IMR-90 (cell line): ENCODE results near the gene PRAF2. TPM values are rescaled to one million over a fixed set of nuclear protein-coding genes. Genes with fewer than 3 reads are reported as not detected.

Experiments
- ATAC-seq: fragments of 200-7000 bp; cut with Tn5 transposase; 2 replicates; pipeline ENCODE4 v1.9.1; 2020; ENCODE audit warnings: low read depth, mild to moderate bottlenecking, moderate library complexity
- BruUV-seq: library from RNA; stranded (reverse); fragments of 400-500 nt; replicated peaks from 2 replicates; lab custom pipeline; 2021; lab: Mats Ljungman, UMichigan
- CTCF ChIA-PET: fragments of 300-600 bp; formaldehyde crosslinking; extraction: SDS; loops from one replicate; lab custom pipeline; 2021; ENCODE audit warnings: antibody characterized with exemption; lab: Yijun Ruan, JAX
- POLR2A ChIA-PET: fragments of 300-600 bp; sonication (Branson Sonifier 250); formaldehyde crosslinking; loops from one replicate; lab custom pipeline; 2022; ENCODE audit warnings: antibody characterized with exemption; ENCODE audit not compliant: unreplicated experiment; lab: Charles Lee
- DNase-seq: peaks from one replicate; pipeline ENCODE4 v3.0.0; 2013
- H2AFZ ChIP-seq: replicated peaks from 2 replicates; pipeline ENCODE3; 2013; ENCODE audit warnings: low read length, mild to moderate bottlenecking; ENCODE audit not compliant: poor library complexity
- H2AK5ac ChIP-seq: 2 replicates; pipeline ENCODE4 v1.6.1; 2013; ENCODE audit warnings: low read depth, low read length, inconsistent platforms
- H2AK9ac ChIP-seq: replicated peaks from 2 replicates; pipeline ENCODE3; 2013; ENCODE audit warnings: mild to moderate bottlenecking, low read depth, low read length, moderate library complexity; ENCODE audit not compliant: poor library complexity
- H2BK120ac ChIP-seq: 2 replicates; pipeline ENCODE4 v1.6.1; 2013; ENCODE audit warnings: low read depth, low read length, inconsistent platforms
- H2BK15ac ChIP-seq: 3 replicates; pipeline ENCODE4 v1.6.1; 2013; ENCODE audit warnings: low read depth, low read length, inconsistent platforms
- H2BK20ac ChIP-seq: 2 replicates; pipeline ENCODE4 v1.6.1; 2013; ENCODE audit warnings: low read depth, mild to moderate bottlenecking, inconsistent platforms, low read length, moderate library complexity
- H2BK5ac ChIP-seq: 2 replicates; pipeline ENCODE4 v1.6.1; 2013; ENCODE audit warnings: mild to moderate bottlenecking, low read depth, low read length, inconsistent platforms; ENCODE audit not compliant: poor library complexity, severe bottlenecking
- H3K14ac ChIP-seq: replicated peaks from 2 replicates; pipeline ENCODE4 v1.6.1; 2013; ENCODE audit warnings: low read depth, low read length, inconsistent platforms
- H3K18ac ChIP-seq: 2 replicates; pipeline ENCODE4 v1.6.1; 2013; ENCODE audit warnings: low read depth, low read length, control low read depth
- H3K23ac ChIP-seq: 2 replicates; pipeline ENCODE4 v1.6.1; 2013; ENCODE audit warnings: low read depth, low read length, inconsistent platforms
- H3K27ac ChIP-seq: 2 replicates; pipeline ENCODE4 v1.5.1; 2013; ENCODE audit warnings: mild to moderate bottlenecking, control low read depth, low read length; ENCODE audit not compliant: insufficient read depth
- H3K27me3 ChIP-seq: 2 replicates; pipeline ENCODE4 v1.6.1; 2013; ENCODE audit warnings: low read length; ENCODE audit not compliant: control insufficient read depth, insufficient read depth
- H3K36me3 ChIP-seq: 2 replicates; pipeline ENCODE4 v1.6.1; 2013; ENCODE audit warnings: low read length, mixed read lengths; ENCODE audit not compliant: control insufficient read depth, insufficient read depth
- H3K4ac ChIP-seq: 2 replicates; pipeline ENCODE4 v1.6.1; 2013; ENCODE audit warnings: low read depth, low read length, inconsistent platforms
- H3K4me1 ChIP-seq: 2 replicates; pipeline ENCODE4 v1.6.1; 2013; ENCODE audit warnings: low read length, mixed read lengths; ENCODE audit not compliant: control insufficient read depth, insufficient read depth
- H3K4me2 ChIP-seq: 2 replicates; pipeline ENCODE4 v1.6.1; 2013; ENCODE audit warnings: low read depth, mild to moderate bottlenecking, control low read depth, low read length, moderate library complexity
- H3K4me3 ChIP-seq: 2 replicates; pipeline ENCODE4 v1.5.1; 2013; ENCODE audit warnings: low read depth, mild to moderate bottlenecking, control low read depth, low read length, moderate library complexity; ENCODE audit not compliant: insufficient read depth
- H3K56ac ChIP-seq: 2 replicates; pipeline ENCODE4 v1.6.1; 2013; ENCODE audit warnings: low read length, inconsistent platforms; ENCODE audit not compliant: insufficient read depth; ENCODE audit errors: extremely low read depth
- H3K79me1 ChIP-seq, 2 experiments: 2 replicates each; pipeline ENCODE4 v1.6.1; 2013; ENCODE audit warnings: low read length in 2 of 2, inconsistent platforms in 1 of 2, low read depth in 1 of 2
- H3K9ac ChIP-seq: 2 replicates; pipeline ENCODE4 v1.6.1; 2013; ENCODE audit warnings: low read depth, low read length, control low read depth
- H3K9me1 ChIP-seq: 2 replicates; pipeline ENCODE4 v1.6.1; 2013; ENCODE audit warnings: low read length, inconsistent platforms; ENCODE audit not compliant: insufficient read depth
- H3K9me3 ChIP-seq: 2 replicates; pipeline ENCODE4 v1.6.1; 2013; ENCODE audit warnings: low read length; ENCODE audit not compliant: control insufficient read depth, insufficient read depth
- H4K20me1 ChIP-seq: 2 replicates; pipeline ENCODE4 v1.6.1; 2013; ENCODE audit warnings: low read length, inconsistent platforms; ENCODE audit not compliant: insufficient read depth
- H4K5ac ChIP-seq: 2 replicates; pipeline ENCODE4 v1.6.1; 2013; ENCODE audit warnings: mild to moderate bottlenecking, low read depth, low read length, control low read depth
- H4K8ac ChIP-seq, 2 experiments: 2 replicates each; pipeline ENCODE4 v1.6.1; 2013; ENCODE audit warnings: low read depth in 2 of 2, low read length in 2 of 2, control low read depth in 1 of 2, inconsistent platforms in 1 of 2
- H4K91ac ChIP-seq: 2 replicates; pipeline ENCODE4 v1.6.1; 2013; ENCODE audit warnings: low read depth, low read length, inconsistent platforms; ENCODE audit not compliant: insufficient read depth
- BHLHE40 ChIP-seq: fragments of 150-350 bp; IDR thresholded peaks from 2 replicates; pipeline ENCODE4 v1.6.1; 2016; ENCODE audit warnings: mild to moderate bottlenecking, low read depth, low read length
- CEBPB ChIP-seq: IDR thresholded peaks from 2 replicates; pipeline ENCODE4 v1.6.1; 2012; ENCODE audit warnings: low read depth, low read length, improper control_type of control experiment
- CHD1 ChIP-seq: IDR thresholded peaks from 2 replicates; pipeline ENCODE4 v1.6.1; 2012; ENCODE audit warnings: low read depth, low read length, improper control_type of control experiment
- CTCF ChIP-seq: conservative IDR thresholded peaks from 2 replicates; pipeline ENCODE4 v1.5.1; 2012; ENCODE audit warnings: mild to moderate bottlenecking, low read depth, low read length, improper control_type of control experiment
- ELK1 ChIP-seq: fragments of 150-350 bp; IDR thresholded peaks from 2 replicates; pipeline ENCODE4 v1.6.1; 2016; ENCODE audit warnings: low read depth, mild to moderate bottlenecking, low read length, moderate library complexity, borderline replicate concordance
- FOS ChIP-seq: fragments of 150-350 bp; IDR thresholded peaks from 2 replicates; pipeline ENCODE4 v1.6.1; 2016; ENCODE audit warnings: low read depth, low read length
- MAZ ChIP-seq: IDR thresholded peaks from 2 replicates; pipeline ENCODE4 v1.6.1; 2012; ENCODE audit warnings: low read depth, mild to moderate bottlenecking, low read length, improper control_type of control experiment, moderate library complexity, borderline replicate concordance
- MXI1 ChIP-seq: IDR thresholded peaks from 2 replicates; pipeline ENCODE4 v1.6.1; 2012; ENCODE audit warnings: low read depth, mild to moderate bottlenecking, low read length, moderate library complexity, borderline replicate concordance
- NFE2L2 ChIP-seq: fragments of 150-350 bp; IDR thresholded peaks from 2 replicates; pipeline ENCODE4 v1.6.1; 2016; ENCODE audit warnings: low read depth, mild to moderate bottlenecking, low read length
- RAD21 ChIP-seq: IDR thresholded peaks from 2 replicates; pipeline ENCODE4 v1.6.1; 2012; ENCODE audit warnings: low read length, improper control_type of control experiment
- RCOR1 ChIP-seq: IDR thresholded peaks from 2 replicates; pipeline ENCODE4 v1.6.1; 2012; ENCODE audit warnings: mild to moderate bottlenecking, low read length, improper control_type of control experiment; ENCODE audit not compliant: insufficient replicate concordance
- RFX5 ChIP-seq: IDR thresholded peaks from 2 replicates; pipeline ENCODE4 v1.8.0; 2012; ENCODE audit warnings: low read depth, mild to moderate bottlenecking, low read length, moderate library complexity
- USF2 ChIP-seq: fragments of 150-350 bp; IDR thresholded peaks from 2 replicates; pipeline ENCODE4 v1.6.1; 2017; ENCODE audit warnings: mild to moderate bottlenecking, antibody characterized with exemption, low read length, low read depth
- WGBS, 2 experiments: methylation state at CpG; one replicate each; pipeline versions ENCODE4 v1.1.5 to v1.1.7; 2013; ENCODE audit warnings: missing lambda C conversion rate in 2 of 2; ENCODE audit not compliant: insufficient read length in 1 of 2; ENCODE audit errors: extremely low coverage in 2 of 2; 5-methylcytosine and 5-hydroxymethylcytosine counted together
- dilution Hi-C: fragments of 300-500 bp; cut with HindIII; formaldehyde crosslinking; loops from one replicate; pipeline ENCODE4 v1.14.3; 2018; ENCODE audit warnings: low sequenced_read_pairs; ENCODE audit not compliant: unreplicated experiment
- in situ Hi-C: fragments of 300-500 bp; cut with MboI; formaldehyde crosslinking; loops from 3 replicates; pipeline ENCODE4 v1.14.3; 2019; ENCODE audit warnings: low sequenced_read_pairs, inconsistent platforms, mixed read lengths
- intact Hi-C: fragments of 100-400 bp; cut with micrococcal nuclease; formaldehyde crosslinking; loops from 2 replicates; pipeline ENCODE4 v1.10.0; 2022
- polyA plus RNA-seq, 3 experiments: library from polyadenylated mRNA; depleted of rRNA; stranded (reverse); fragments of >200 nt; gene quantifications; 2 replicates each; pipeline ENCODE4 v1.2.3, GENCODE V29; 2012; ENCODE audit warnings: low replicate concordance in 1 of 3
- total RNA-seq: library from RNA; depleted of rRNA; stranded (reverse); fragments of >200 nt; gene quantifications from 2 replicates; pipeline ENCODE4 v1.2.3, GENCODE V29; 2012

PRAF2 gene
- total and polyA plus RNA-seq, 2 of the 4 experiments (the other 2 are of a cell fraction), result 3.8 to 65.5 TPM

GRCh38 chrX:49066690-49067089 lies 7.1 kb downstream of the PRAF2 start (continued):
- TF ChIP-seq NFE2L2, result no peak
- no peak for TF ChIP-seq FOS
- no peak for TF ChIP-seq MXI1
- no peak for TF ChIP-seq BHLHE40

- no peak for DNase-seq
- no peak for TF ChIP-seq RCOR1
- no peak for TF ChIP-seq CEBPB
- no peak for TF ChIP-seq BHLHE40
- no peak for TF ChIP-seq MXI1
- no peak for TF ChIP-seq RAD21
- no peak for TF ChIP-seq USF2
- TF ChIP-seq CTCF, result no peak
- TF ChIP-seq ELK1, result no peak
- TF ChIP-seq CHD1, result no peak
- no peak for TF ChIP-seq NFE2L2
- TF ChIP-seq RFX5, result no peak
- TF ChIP-seq FOS, result no peak
- TF ChIP-seq MAZ, result no peak
These were observed 7.5 kb downstream of the PRAF2 start for GRCh38 chrX:49066278-49066677.

More at GRCh38 chrX:49066278-49066677, 7.5 kb downstream of the PRAF2 start:
- ChIA-PET CTCF (no interaction called here), POLR2A (no interaction called here)
- no TSS peak for BruUV-seq
- no peak overlapping the region for H2BK15ac ChIP-seq
- H3K14ac ChIP-seq, result no peak overlapping the region
- no peak overlapping the region for H3K56ac ChIP-seq
- no peak for ATAC-seq
- no peak overlapping the region for H3K18ac ChIP-seq
- H3K23ac ChIP-seq, result no peak overlapping the region
- H3K4ac ChIP-seq, result no peak overlapping the region
- WGBS, 2 experiments, result 71% methylated on average over 1 of the region's 2 CpGs; no CpG with 5 or more reads in 1 of the 2 experiments
- no peak overlapping the region for H2AK5ac ChIP-seq
- no peak overlapping the region for H3K27ac ChIP-seq
- no peak overlapping the region for H2BK120ac ChIP-seq
- no peak overlapping the region for H2BK20ac ChIP-seq
- H3K36me3 ChIP-seq, result peaks cover 5% of the 10 kb centered on the region; the same call in 1 of the 2 replicates
- no peak overlapping the region for H4K5ac ChIP-seq
- H4K91ac ChIP-seq, result no peak overlapping the region
- in situ Hi-C loops, result loop anchor here (25.0 kb wide), 1 partner anchor 104 kb away; the partner anchor contains the start of genes KCND1 and OTUD5
- H3K4me1 ChIP-seq, result no peaks in the 10 kb centered on the region
- H3K79me1 ChIP-seq, result peaks cover 0 to 7% of the 10 kb centered on the region in 2 experiments; a peak in 2 of 4 replicates
- H2AK9ac ChIP-seq, result no peak overlapping the region
- no peak overlapping the region for H2AFZ ChIP-seq
- intact Hi-C loops, result no loop called here
- H3K9ac ChIP-seq, result no peak overlapping the region
- H3K4me3 ChIP-seq, result no peak overlapping the region
- 0 out of 2 replicates have a peak, but pooled peaks cover 4% of the 10 kb centered on the region for H3K9me1 ChIP-seq
- peaks cover 2% of the 10 kb centered on the region; the same call in 1 of the 2 replicates for H3K9me3 ChIP-seq
- no peaks in the 10 kb centered on the region; the same call in 1 of the 2 replicates for H4K20me1 ChIP-seq
- H4K8ac ChIP-seq, result no peak overlapping the region
- H2BK5ac ChIP-seq, result no peak overlapping the region
- H3K27me3 ChIP-seq, result no peaks in the 10 kb centered on the region
- H3K4me2 ChIP-seq, result no peak overlapping the region
- dilution Hi-C loops, result no loop called here
